ENCODE measurements around the gene RPS27. TPM values are rescaled to one million over a fixed set of nuclear protein-coding genes. Genes with fewer than 3 reads are reported as not detected.

Gene RPS27
- polyA plus RNA-seq, 1 of the 3 experiments (the other 2 are of a cell fraction): 7,060 TPM

DNA sequence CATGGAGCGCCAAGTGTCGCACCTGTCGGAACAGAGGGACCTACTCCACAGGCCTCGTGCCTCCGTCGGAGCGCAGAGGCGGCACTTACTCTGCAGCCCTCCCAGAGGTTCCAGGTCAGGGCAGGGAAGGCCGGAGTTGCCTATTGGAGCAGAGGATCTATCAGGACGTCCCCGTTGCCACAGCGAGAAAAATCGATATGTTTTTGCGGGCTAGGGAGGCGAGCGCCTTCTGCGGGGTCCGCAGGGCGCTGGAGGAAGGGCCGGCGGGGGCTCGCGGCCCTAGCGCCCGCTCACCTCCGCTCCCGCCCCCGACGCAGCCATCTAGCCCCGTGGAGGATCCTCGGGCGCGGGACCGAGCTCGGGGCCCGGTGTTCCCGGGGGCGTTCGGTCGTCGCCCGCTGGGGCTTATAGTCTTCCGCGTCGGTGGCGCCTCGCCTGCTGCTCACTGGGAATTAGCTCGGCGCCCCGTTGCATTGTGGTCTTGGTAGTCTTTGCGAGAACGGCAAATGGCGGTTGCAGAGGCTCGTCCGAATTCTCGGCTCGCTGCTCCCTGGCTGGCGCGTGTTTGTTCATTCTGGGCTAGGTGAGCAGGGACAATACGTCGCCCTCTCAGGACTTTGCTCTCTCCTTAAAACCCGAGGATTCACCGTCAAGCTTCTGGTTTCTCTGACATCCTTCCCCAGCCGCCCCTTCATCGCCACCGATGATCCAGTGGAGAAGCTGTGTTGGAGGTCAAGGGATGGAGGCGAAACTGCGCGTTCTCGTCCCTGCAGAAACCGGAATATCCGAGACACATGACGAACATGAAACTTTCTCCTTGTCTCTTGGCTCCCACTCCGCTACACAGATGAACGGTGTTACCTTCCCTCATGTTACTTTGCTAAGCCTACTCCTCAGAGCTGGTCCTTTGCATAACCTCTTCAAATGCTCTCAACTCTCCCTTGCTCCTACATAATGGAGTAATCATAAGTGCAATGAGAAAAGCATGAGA is 13.0 kb upstream of the RPS27 start, which contains the start of gene JTB:
JTB (minus strand) TSS at position 425 of the 991 bp plus-strand sequence; CDS start at position 3, 422 bp downstream.
- peak within 1 kb of the TSS; percentile 82 for H2AFZ ChIP-seq (ENCODE audit: low read depth)
- peaks cover 32 to 41% of the 10 kb centered on the region in 2 experiments for H3K36me3 ChIP-seq (replicated peaks in 1 of 2; ENCODE audit: control insufficient read depth in 1 of 2, insufficient read depth in 2 of 2, low read length in 1 of 2)
- peak within 1 kb of the TSS; percentile 92 to 95 for H3K4me3 ChIP-seq (ENCODE audit: low read depth in 2 of 2, low read length in 1 of 2)
- peak within 1 kb of the TSS; percentile 96 for H3K4me2 ChIP-seq
- H3K79me2 ChIP-seq (ENCODE audit: insufficient read depth): peaks cover 26% of the 10 kb centered on the region
- ChIA-PET POLR2A (interaction anchor here (0.7 to 6.6 kb wide), 8 partner anchors 9 to 1119 kb away, joined by 3 to 69 read pairs (median 6); partner anchors contain the start of genes CREB3L4, RAB13, RPS27 and SLC39A1), CTCF (interaction anchor here (0.6 to 8.9 kb wide), 13 partner anchors 8 to 457 kb away, joined by 3 to 68 read pairs (median 4); partner anchors contain the start of genes CREB3L4, DENND4B, RAB13 and SLC39A1)
- no peaks in the 10 kb centered on the region for H3K9me2 ChIP-seq
- DNase-seq: peak; percentile 89
- no peaks in the 10 kb centered on the region for H4K20me1 ChIP-seq (ENCODE audit: insufficient read depth)
- peaks cover 5 to 16% of the 10 kb centered on the region in 2 experiments; a peak in 2 of 4 replicates for H3K4me1 ChIP-seq (ENCODE audit: control insufficient read depth in 1 of 2, insufficient read depth in 2 of 2, low read depth in 1 of 2, low read length in 1 of 2)
- peaks cover 21% of the 10 kb centered on the region for H3F3A ChIP-seq (replicated peaks; ENCODE audit: insufficient read depth)
- H3K27me3 ChIP-seq (ENCODE audit: insufficient read depth): no peaks in the 10 kb centered on the region
- no peaks in the 10 kb centered on the region for H3K9me3 ChIP-seq
- H3K27ac ChIP-seq (ENCODE audit: low read depth in 2 of 2, low read length in 1 of 2): peak within 1 kb of the TSS; percentile 63 to 91; a peak in 3 of 4 replicates
- WGBS (ENCODE audit: low lambda C conversion rate): 1% methylated on average over 56 of the region's 75 CpGs
- H3K9ac ChIP-seq: peak within 1 kb of the TSS; percentile 83
- TF ChIP-seq TEAD4 (IDR thresholded peaks at IDR 0.05; ENCODE audit: borderline replicate concordance, insufficient read depth): no peak
- TF ChIP-seq, protein P1, sequence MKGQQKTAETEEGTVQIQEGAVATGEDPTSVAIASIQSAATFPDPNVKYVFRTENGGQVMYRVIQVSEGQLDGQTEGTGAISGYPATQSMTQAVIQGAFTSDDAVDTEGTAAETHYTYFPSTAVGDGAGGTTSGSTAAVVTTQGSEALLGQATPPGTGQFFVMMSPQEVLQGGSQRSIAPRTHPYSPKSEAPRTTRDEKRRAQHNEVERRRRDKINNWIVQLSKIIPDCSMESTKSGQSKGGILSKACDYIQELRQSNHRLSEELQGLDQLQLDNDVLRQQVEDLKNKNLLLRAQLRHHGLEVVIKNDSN (IDR thresholded peaks at IDR 0.05; ENCODE audit: borderline replicate concordance, low read depth): 0 out of 2 replicates have a peak, but pooled peaks have one; percentile 38
- TF ChIP-seq FOSL2 (IDR thresholded peaks at IDR 0.05; ENCODE audit: borderline replicate concordance, low read depth): no peak
- no peak for TF ChIP-seq SMC3 (IDR thresholded peaks at IDR 0.05; ENCODE audit: low read depth, low read length)
- TF ChIP-seq TAF1 (IDR thresholded peaks at IDR 0.05; ENCODE audit: borderline replicate concordance, low read depth, low read length): peak; percentile 82
- TF ChIP-seq NFIC (IDR thresholded peaks at IDR 0.05; ENCODE audit: borderline replicate concordance): no peak
- TF ChIP-seq, protein P2, sequence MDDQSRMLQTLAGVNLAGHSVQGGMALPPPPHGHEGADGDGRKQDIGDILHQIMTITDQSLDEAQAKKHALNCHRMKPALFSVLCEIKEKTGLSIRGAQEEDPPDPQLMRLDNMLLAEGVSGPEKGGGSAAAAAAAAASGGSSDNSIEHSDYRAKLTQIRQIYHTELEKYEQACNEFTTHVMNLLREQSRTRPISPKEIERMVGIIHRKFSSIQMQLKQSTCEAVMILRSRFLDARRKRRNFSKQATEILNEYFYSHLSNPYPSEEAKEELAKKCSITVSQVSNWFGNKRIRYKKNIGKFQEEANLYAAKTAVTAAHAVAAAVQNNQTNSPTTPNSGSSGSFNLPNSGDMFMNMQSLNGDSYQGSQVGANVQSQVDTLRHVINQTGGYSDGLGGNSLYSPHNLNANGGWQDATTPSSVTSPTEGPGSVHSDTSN (IDR thresholded peaks at IDR 0.05): no peak
- TF ChIP-seq GABPA (IDR thresholded peaks at IDR 0.05; ENCODE audit: low read depth): peak; percentile 21; the same call in 1 of the 2 replicates
- TF ChIP-seq CHD2 (IDR thresholded peaks at IDR 0.05; ENCODE audit: low read length, partially characterized antibody): peak; percentile 38
- TF ChIP-seq RFX5 (IDR thresholded peaks at IDR 0.05; ENCODE audit: low read length): no peak
- TF ChIP-seq, protein P3, sequence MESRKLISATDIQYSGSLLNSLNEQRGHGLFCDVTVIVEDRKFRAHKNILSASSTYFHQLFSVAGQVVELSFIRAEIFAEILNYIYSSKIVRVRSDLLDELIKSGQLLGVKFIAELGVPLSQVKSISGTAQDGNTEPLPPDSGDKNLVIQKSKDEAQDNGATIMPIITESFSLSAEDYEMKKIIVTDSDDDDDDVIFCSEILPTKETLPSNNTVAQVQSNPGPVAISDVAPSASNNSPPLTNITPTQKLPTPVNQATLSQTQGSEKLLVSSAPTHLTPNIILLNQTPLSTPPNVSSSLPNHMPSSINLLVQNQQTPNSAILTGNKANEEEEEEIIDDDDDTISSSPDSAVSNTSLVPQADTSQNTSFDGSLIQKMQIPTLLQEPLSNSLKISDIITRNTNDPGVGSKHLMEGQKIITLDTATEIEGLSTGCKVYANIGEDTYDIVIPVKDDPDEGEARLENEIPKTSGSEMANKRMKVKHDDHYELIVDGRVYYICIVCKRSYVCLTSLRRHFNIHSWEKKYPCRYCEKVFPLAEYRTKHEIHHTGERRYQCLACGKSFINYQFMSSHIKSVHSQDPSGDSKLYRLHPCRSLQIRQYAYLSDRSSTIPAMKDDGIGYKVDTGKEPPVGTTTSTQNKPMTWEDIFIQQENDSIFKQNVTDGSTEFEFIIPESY (IDR thresholded peaks at IDR 0.05; ENCODE audit: borderline replicate concordance, low read depth): no peak
- no peak for TF ChIP-seq EP300 (IDR thresholded peaks at IDR 0.05; ENCODE audit: borderline replicate concordance in 1 of 2, low read depth in 1 of 2, low read length in 1 of 2)
- TF ChIP-seq YY1 (IDR thresholded peaks at IDR 0.05; ENCODE audit: low read depth): peak; percentile 91
- TF ChIP-seq ELF1 (IDR thresholded peaks at IDR 0.05): peak; percentile 89
- no peak for TF ChIP-seq NRF1 (IDR thresholded peaks at IDR 0.05; ENCODE audit: low read depth, low read length)
- TF ChIP-seq IRF3 (IDR thresholded peaks at IDR 0.05; ENCODE audit: low read depth, low read length): no peak
- peak; percentile 35; the same call in 1 of the 2 replicates for TF ChIP-seq MXI1 (IDR thresholded peaks at IDR 0.05; ENCODE audit: low read depth, low read length)
- TF ChIP-seq TCF12 (IDR thresholded peaks at IDR 0.05): no peak
- no peak for TF ChIP-seq GATA2 (CRISPR knock-in tag; IDR thresholded peaks at IDR 0.05)
- no peak for TF ChIP-seq RAD21 (IDR thresholded peaks at IDR 0.05; ENCODE audit: low read length)
- no peak for TF ChIP-seq RXRA (IDR thresholded peaks at IDR 0.05; ENCODE audit: borderline replicate concordance, low read depth)
- TF ChIP-seq CTCF (IDR thresholded peaks at IDR 0.05): no peak
- TF ChIP-seq, protein P4, sequence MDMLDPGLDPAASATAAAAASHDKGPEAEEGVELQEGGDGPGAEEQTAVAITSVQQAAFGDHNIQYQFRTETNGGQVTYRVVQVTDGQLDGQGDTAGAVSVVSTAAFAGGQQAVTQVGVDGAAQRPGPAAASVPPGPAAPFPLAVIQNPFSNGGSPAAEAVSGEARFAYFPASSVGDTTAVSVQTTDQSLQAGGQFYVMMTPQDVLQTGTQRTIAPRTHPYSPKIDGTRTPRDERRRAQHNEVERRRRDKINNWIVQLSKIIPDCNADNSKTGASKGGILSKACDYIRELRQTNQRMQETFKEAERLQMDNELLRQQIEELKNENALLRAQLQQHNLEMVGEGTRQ (IDR thresholded peaks at IDR 0.05; ENCODE audit: borderline replicate concordance, low read depth, low read length): no peak
- no peak for TF ChIP-seq EZH2phosphoT487 (IDR thresholded peaks at IDR 0.05; ENCODE audit: borderline replicate concordance, low read depth)
